Cortex of kidney (tissue), 1 donor: ENCODE data around the gene RBM27.
"Not testable (repeated sequence)": the region's sequence is repeated elsewhere in the genome, so short reads cannot be mapped to it uniquely, and the experiment has no call there.

Source experiments
- DNase-seq: peaks from one replicate; lab custom pipeline; 2025; lab: John Stamatoyannopoulos, UW

Gene RBM27

GRCh38 chr5:146208916-146209522 is 5.6 kb downstream of the RBM27 start:
- DNase-seq: no peak

GRCh38 chr5:146209714-146210113 is 6.3 kb downstream of the RBM27 start:
- DNase-seq: no peak

- DNase-seq: not testable (repeated sequence)
Measured at GRCh38 chr5:146210810-146211209, 7.4 kb downstream of the RBM27 start.

- no peak for DNase-seq
Measured at GRCh38 chr5:146213210-146213826, 9.9 kb downstream of the RBM27 start.

DNA sequence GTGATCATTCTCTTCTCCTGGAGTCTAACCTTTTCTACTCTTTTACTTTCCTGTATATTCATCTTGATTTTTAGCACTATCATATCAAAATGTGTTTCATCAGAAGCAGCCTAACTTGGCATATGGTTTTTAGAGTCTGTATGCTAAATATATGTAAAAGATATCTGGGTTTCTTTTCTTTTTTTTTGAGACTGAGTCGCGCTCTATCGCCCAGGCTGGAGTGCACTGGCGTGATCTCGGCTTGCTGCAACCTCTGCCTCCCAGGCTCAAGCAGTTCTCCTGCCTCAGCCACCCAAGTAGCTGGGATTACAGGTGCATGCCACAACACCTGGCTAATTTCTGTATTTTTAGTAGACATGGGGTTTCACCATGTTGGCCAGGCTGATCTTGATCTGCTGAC is 11.5 kb downstream of the RBM27 start:
- DNase-seq: not testable (repeated sequence)

- DNase-seq: no peak
Measured at GRCh38 chr5:146218168-146218567, 14.8 kb downstream of the RBM27 start.

DNA sequence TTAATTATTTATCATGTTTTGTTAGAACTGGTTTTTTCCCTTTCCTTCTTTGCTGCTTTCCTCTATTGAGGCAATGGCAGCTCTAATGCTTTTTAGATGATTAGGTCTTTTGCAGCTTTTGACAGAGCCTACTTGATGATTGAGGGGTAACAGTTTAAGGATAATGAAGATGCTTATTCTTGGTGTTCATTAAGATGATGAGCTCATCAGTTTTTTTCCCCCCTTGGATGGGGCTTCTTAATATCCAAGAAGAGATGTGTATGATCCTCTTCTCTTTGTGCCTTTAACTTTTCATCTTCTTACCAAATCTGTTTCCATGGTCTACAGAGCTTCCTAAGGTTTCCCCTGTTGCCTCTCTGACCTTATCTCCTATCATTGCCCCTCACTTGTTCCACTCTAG is 15.8 kb downstream of the RBM27 start:
- no peak for DNase-seq

DNA sequence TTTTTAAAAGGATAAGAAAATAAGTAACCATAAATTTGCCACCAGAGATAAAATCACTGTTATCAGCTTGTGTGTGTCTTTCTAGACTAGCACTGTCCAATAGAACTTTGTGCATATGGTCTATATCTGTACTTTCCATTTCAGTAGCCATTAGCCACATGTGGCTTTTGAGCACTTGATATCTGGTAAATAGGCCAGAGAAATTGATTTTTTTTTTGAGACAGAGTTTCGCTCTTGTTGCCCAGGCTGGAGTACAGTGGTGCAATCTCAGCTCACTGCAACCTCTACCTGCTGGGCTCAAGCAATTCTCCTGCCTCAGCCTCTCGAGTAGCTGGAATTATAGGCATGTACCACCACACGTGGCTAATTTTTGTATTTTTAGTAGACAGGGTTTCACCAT is 17.8 kb downstream of the RBM27 start:
- no peak for DNase-seq

GRCh38 chr5:146222005-146222404 is 18.6 kb downstream of the RBM27 start:
- DNase-seq: no peak

DNA sequence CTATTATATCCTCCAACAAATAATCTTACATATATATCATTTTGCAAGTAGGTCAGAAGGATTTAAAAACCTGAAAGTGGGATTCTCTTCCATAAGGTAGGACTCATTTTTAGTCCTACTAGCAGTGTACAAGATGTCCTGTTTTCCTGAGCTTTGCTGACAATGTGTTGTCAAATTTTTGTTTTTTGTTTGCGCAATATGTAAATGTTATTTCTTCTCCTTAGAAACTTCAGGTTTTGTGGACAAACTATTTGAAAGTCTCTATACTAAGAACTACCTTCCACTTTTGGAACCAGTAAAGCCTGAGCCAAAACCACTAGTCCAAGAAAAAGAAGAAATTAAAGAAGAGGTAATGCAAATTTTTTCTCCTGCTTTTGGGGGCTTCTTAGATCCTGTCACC is 19.8 kb downstream of the RBM27 start:
- DNase-seq: no peak

DNA sequence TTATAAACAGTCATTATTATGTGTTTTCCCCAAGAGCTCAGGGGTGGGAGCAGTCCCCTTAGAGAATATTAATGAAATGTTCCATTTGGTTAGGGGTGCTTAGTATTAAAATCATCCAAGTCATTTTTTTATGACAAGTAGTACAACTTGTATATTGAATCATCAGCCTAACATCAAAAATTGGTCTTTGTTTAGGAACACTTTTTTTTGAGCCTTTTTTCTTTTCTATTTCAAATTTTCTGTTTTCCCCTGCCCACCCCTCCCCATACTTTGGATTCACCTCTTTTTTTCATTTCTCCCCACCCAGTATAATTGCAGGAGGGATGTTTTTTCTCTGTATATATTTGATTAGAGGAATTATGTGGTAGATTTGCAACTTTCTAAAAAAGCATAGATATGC is 25.8 kb downstream of the RBM27 start:
- no peak for DNase-seq

GRCh38 chr5:146232223-146232622 is 28.8 kb downstream of the RBM27 start:
- no peak for DNase-seq

GRCh38 chr5:146233441-146233840 is 30.0 kb downstream of the RBM27 start:
- DNase-seq: no peak

- DNase-seq: no peak
Measured at GRCh38 chr5:146238973-146239372, 35.6 kb downstream of the RBM27 start.

GRCh38 chr5:146240951-146241350 is 37.5 kb downstream of the RBM27 start:
- DNase-seq: no peak

DNA sequence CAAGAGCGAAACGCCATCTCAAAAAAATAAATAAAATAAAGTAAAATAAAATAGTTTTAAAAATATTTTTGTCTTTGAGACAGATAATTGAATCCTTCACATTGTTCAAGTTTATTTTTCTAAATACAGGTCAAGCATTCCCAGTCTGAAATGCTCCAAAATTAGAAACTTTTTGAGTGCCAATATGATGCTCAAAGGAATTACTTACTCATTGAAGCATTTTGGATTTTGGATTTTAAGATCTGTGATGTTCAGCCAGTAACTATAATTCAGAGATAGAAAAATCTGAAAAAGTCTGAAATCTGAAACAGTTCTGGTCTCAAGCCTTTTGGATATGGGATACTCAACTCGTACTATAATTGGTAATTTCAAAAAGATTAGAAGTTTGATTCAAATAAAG is 39.8 kb downstream of the RBM27 start:
- no peak for DNase-seq

DNA sequence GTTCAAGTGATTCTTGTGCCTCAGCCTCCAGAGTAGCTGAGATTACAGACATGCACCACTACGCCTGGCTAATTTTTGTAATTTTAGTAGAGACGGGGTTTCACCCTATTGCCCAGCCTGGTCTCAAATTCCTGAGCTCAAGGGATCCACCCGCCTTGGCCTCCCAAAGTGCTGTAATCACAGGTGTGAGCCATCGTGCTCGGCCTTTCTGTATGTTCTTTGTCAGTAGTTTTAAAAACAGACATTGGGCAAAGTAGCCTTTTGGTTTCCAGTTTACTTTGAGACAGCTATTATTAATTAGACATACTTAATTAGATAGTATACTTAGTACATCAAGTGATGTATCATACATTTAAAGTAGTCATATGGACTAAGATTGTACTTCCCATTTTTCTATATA is 45.2 kb downstream of the RBM27 start:
- no peak for DNase-seq

DNA sequence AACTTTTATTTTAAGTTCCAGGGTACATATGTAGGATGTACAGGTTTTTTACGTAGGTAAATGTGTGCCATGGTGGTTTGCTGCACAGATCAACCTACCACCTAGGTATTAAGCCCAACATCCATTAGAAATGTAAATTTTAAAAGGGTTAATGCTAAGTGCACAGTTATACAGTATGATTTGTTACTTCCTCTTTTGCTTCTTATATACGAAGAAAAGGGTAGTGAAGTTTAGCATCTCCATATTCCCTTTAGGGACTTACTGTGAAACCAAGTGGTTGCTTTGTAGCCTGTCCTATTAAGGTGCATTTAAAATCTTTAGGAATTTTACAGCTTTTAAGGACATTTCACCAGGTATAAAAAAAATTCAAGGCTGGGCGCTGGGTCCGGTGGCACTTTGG is 46.4 kb downstream of the RBM27 start:
- DNase-seq: no peak
